OCI-LY1 (cell line): Measurements from ENCODE around the gene LIX1L.

Experiments used
- CTCF ChIP-seq: fragments of 200-600 bp; sonication (generic), shearing (Covaris generic); IDR thresholded peaks from 2 replicates; pipeline ENCODE4 v1.5.1; 2017; ENCODE audit warnings: mild to moderate bottlenecking, antibody characterized with exemption, low read length, moderate library complexity, mixed read lengths
- EZH2 ChIP-seq: fragments of 200-600 bp; sonication (generic), shearing (Covaris generic); IDR thresholded peaks from 2 replicates; pipeline ENCODE4 v1.8.0; 2017; ENCODE audit warnings: borderline replicate concordance, mixed run types, mild to moderate bottlenecking, antibody characterized with exemption, low read length, moderate library complexity, mixed read lengths

- TF ChIP-seq CTCF (no peak), EZH2 (no peak)
Measured at GRCh38 chr1:145955436-145955835, 2.4 kb downstream of the LIX1L start.
